K562 (cell line): ENCODE results near the gene WDR90.

ENCODE experiments used
- ATF1 ChIP-seq, 2 experiments: fragments of 450-650 bp in 1 of 2; IDR thresholded peaks; 2 replicates each; pipeline ENCODE4 v1.6.1; 2016; ENCODE audit warnings: missing compliant biosample characterization in 1 of 2, missing genetic modification characterization in 1 of 2
- CBX3 ChIP-seq, 2 experiments: IDR thresholded peaks; 1 replicate in 1 of 2; 2 replicates in 1 of 2; pipeline ENCODE4 v1.6.1; 2012; ENCODE audit warnings: inconsistent platforms in 2 of 2, low read length in 2 of 2, borderline replicate concordance in 1 of 2, control low read depth in 1 of 2
- CHD1 ChIP-seq: fragments of 200-600 bp; sonication (generic); IDR thresholded peaks from one replicate; pipeline ENCODE4 v1.6.1; 2012; ENCODE audit warnings: mild to moderate bottlenecking, moderate library complexity, low read length, inconsistent platforms
- CTCF ChIP-seq, 3 experiments: IDR thresholded peaks in 2 of 3; conservative IDR thresholded peaks in 1 of 3; 2 replicates each; pipeline ENCODE4 v1.5.1; 2011 to 2012; ENCODE audit warnings: low read length in 3 of 3, mild to moderate bottlenecking in 3 of 3, control low read depth in 2 of 3, improper control_type of control experiment in 1 of 3, inconsistent platforms in 1 of 3, low read depth in 1 of 3, mixed read lengths in 1 of 3, moderate library complexity in 1 of 3; ENCODE audit not compliant: insufficient read depth in 2 of 3
- EP300 ChIP-seq: IDR thresholded peaks from 2 replicates; pipeline ENCODE4 v1.6.1; 2012; ENCODE audit warnings: low read length, improper control_type of control experiment
- EZH2 ChIP-seq: IDR thresholded peaks from 2 replicates; pipeline ENCODE4 v1.6.1; 2012; ENCODE audit warnings: low read depth, mild to moderate bottlenecking, inconsistent platforms, low read length, borderline replicate concordance
- FIP1L1 ChIP-seq: fragments of 200-400 bp; formaldehyde crosslinking; IDR thresholded peaks from 2 replicates; pipeline ENCODE4 v1.6.1; 2018; ENCODE audit warnings: mild to moderate bottlenecking, low read depth, low read length; ENCODE audit not compliant: poor library complexity, severe bottlenecking
- FOS ChIP-seq: IDR thresholded peaks from 3 replicates; pipeline ENCODE4 v1.6.1; 2011; ENCODE audit not compliant: insufficient read length; ENCODE audit errors: extremely low read depth
- HMG20A ChIP-seq: fragments of 450-650 bp; formaldehyde crosslinking; conservative IDR thresholded peaks from 2 replicates; pipeline ENCODE4 v1.4.0; 2020; ENCODE audit warnings: mild to moderate bottlenecking, mixed read lengths
- POLR2AphosphoS5 ChIP-seq: IDR thresholded peaks from 2 replicates; pipeline ENCODE4 v1.6.1; 2011; ENCODE audit warnings: mild to moderate bottlenecking, low read depth, low read length, moderate library complexity; ENCODE audit not compliant: control insufficient read depth, insufficient read depth
- RERE ChIP-seq: sonication (generic); formaldehyde crosslinking; IDR thresholded peaks from 2 replicates; pipeline ENCODE4 v1.8.0; 2023; ENCODE audit warnings: missing genetic modification reagents, mild to moderate bottlenecking, borderline replicate concordance
- VEZF1 ChIP-seq: fragments of 200-800 bp; sonication (Bioruptor generic); IDR thresholded peaks from 2 replicates; pipeline ENCODE4 v1.6.1; 2017; ENCODE audit warnings: missing genetic modification characterization, missing compliant biosample characterization
- YY1 ChIP-seq, 3 experiments: IDR thresholded peaks; 2 replicates each; pipeline ENCODE4 v1.6.1; 2011; ENCODE audit warnings: low read length in 2 of 3, mild to moderate bottlenecking in 2 of 3, moderate library complexity in 2 of 3, borderline replicate concordance in 1 of 3, control low read depth in 1 of 3, low read depth in 1 of 3; ENCODE audit not compliant: insufficient read depth in 3 of 3, insufficient replicate concordance in 2 of 3, control insufficient read depth in 1 of 3, insufficient read length in 1 of 3; ENCODE audit errors: extremely low read depth in 1 of 3

- no peak for TF ChIP-seq RERE (CRISPR knock-in tag)
- no peak for TF ChIP-seq VEZF1 (CRISPR knock-in tag)
- TF ChIP-seq FIP1L1 = no peak
- TF ChIP-seq CTCF (IDR thresholded peaks at IDR 0.05 in 2 of 3, conservative IDR thresholded peaks at IDR 0.05 in 1 of 3; ENCODE audit: insufficient read depth in 2 of 3, low read depth in 1 of 3, low read length in 3 of 3) = no peak
- no peak for TF ChIP-seq YY1 (IDR thresholded peaks at IDR 0.05; ENCODE audit: borderline replicate concordance in 1 of 3, control insufficient read depth in 1 of 3, extremely low read depth in 1 of 3, insufficient read depth in 3 of 3, insufficient read length in 1 of 3, insufficient replicate concordance in 2 of 3, low read depth in 1 of 3, low read length in 2 of 3)
- no peak for TF ChIP-seq CHD1
- no peak for TF ChIP-seq ATF1 (CRISPR knock-in tag; IDR thresholded peaks at IDR 0.05)
- no peak for TF ChIP-seq ATF1 (tag; IDR thresholded peaks at IDR 0.05)
- no peak for TF ChIP-seq FOS
- TF ChIP-seq EZH2 = no peak
- TF ChIP-seq HMG20A (CRISPR knock-in tag) = no peak
- no peak for TF ChIP-seq POLR2AphosphoS5
- TF ChIP-seq EP300 = no peak
- TF ChIP-seq CBX3 (IDR thresholded peaks at IDR 0.05; ENCODE audit: borderline replicate concordance in 1 of 2, low read length in 2 of 2) = no peak
These were observed 1.8 kb upstream of the WDR90 start for GRCh38 chr16:647173-647902.
